PC-3 (cell line): Measurements from ENCODE around the gene FANCE.
"Not testable (repeated sequence)": the region's sequence is repeated elsewhere in the genome, so short reads cannot be mapped to it uniquely, and the experiment has no call there.

Source experiments
- EZH2phosphoT487 ChIP-seq: fragments of 300-600 bp; sonication (generic); IDR thresholded peaks from 2 replicates; pipeline ENCODE4 v1.6.1; 2018; ENCODE audit warnings: mild to moderate bottlenecking, antibody characterized with exemption, low read length, borderline replicate concordance
- TF ChIP-seq, protein P1 (sequence below): fragments of 300-600 bp; sonication (generic); conservative IDR thresholded peaks from 2 replicates; pipeline ENCODE4 v1.5.1; 2017; ENCODE audit warnings: antibody characterized with exemption, low read depth, mild to moderate bottlenecking, low read length

DNA sequence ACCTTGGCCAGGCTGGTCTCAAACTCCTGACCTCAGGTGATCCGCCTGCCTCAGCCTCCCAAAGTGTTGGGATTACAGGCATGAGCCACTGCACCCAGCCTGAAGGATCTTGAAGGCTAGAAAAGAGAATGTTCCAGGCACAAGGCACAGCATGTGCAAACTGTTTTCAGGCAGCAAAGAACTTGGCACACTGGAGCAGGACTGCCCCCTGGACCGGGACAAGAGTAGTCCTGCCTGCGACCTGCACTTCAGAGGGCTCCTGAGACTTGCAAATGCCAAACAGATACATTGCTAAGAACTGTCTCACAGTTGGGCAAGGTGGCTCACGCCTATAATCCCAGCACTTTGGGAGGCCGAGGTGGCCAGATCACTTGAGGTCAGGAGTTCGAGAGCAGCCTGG lies 63.8 kb downstream of the FANCE start:
- TF ChIP-seq, protein P1, sequence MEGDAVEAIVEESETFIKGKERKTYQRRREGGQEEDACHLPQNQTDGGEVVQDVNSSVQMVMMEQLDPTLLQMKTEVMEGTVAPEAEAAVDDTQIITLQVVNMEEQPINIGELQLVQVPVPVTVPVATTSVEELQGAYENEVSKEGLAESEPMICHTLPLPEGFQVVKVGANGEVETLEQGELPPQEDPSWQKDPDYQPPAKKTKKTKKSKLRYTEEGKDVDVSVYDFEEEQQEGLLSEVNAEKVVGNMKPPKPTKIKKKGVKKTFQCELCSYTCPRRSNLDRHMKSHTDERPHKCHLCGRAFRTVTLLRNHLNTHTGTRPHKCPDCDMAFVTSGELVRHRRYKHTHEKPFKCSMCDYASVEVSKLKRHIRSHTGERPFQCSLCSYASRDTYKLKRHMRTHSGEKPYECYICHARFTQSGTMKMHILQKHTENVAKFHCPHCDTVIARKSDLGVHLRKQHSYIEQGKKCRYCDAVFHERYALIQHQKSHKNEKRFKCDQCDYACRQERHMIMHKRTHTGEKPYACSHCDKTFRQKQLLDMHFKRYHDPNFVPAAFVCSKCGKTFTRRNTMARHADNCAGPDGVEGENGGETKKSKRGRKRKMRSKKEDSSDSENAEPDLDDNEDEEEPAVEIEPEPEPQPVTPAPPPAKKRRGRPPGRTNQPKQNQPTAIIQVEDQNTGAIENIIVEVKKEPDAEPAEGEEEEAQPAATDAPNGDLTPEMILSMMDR = not testable (repeated sequence)
- TF ChIP-seq EZH2phosphoT487 = not testable (repeated sequence)
